ENCODE results near the gene AZIN2. TPM values are rescaled to one million over a fixed set of nuclear protein-coding genes. Genes with fewer than 3 reads are reported as not detected.
A peak's percentile ranks its signal among the peaks of the same experiment; 100 is the strongest.

AZIN2 gene
- polyA plus RNA-seq, 4 donors, result 6.6 to 8.9 (median 8.4) TPM

GRCh38 chr1:33149453-33150190, 68.7 kb downstream of the AZIN2 start:
- DNase-seq (ENCODE audit: low read depth in 4 of 4, low spot score in 2 of 4), result no peak

GRCh38 chr1:33150522-33150921, 69.6 kb downstream of the AZIN2 start:
- DNase-seq (ENCODE audit: low read depth in 4 of 4, low spot score in 2 of 4), result no peak

- DNase-seq (ENCODE audit: low read depth in 4 of 4, low spot score in 2 of 4), result no peak
These were observed 70.2 kb downstream of the AZIN2 start for GRCh38 chr1:33151116-33151515.

- DNase-seq (ENCODE audit: low read depth in 4 of 4, low spot score in 2 of 4), result no peak
These were observed 71.9 kb downstream of the AZIN2 start for GRCh38 chr1:33152685-33153432.

- DNase-seq (ENCODE audit: low read depth in 4 of 4, low spot score in 2 of 4), result no peak
These were observed 72.7 kb downstream of the AZIN2 start for GRCh38 chr1:33153650-33154049.

- DNase-seq (ENCODE audit: low read depth in 4 of 4, low spot score in 2 of 4), result no peak
These were observed 75.1 kb downstream of the AZIN2 start for GRCh38 chr1:33155877-33156538.

GRCh38 chr1:33157131-33157530, 76.2 kb downstream of the AZIN2 start:
- DNase-seq (ENCODE audit: low read depth in 4 of 4, low spot score in 2 of 4), result no peak

- DNase-seq (ENCODE audit: low read depth in 4 of 4, low spot score in 2 of 4), result no peak
These were observed 77.4 kb downstream of the AZIN2 start for GRCh38 chr1:33158366-33158765.

GRCh38 chr1:33159577-33159976, 78.6 kb downstream of the AZIN2 start:
- no peak for DNase-seq (ENCODE audit: low read depth in 4 of 4, low spot score in 2 of 4)

- DNase-seq (ENCODE audit: low read depth in 4 of 4, low spot score in 2 of 4), result peak in 1 of 4 donors; percentile 73
These were observed 80.2 kb downstream of the AZIN2 start for GRCh38 chr1:33161061-33161681.

GRCh38 chr1:33162141-33162540, 81.2 kb downstream of the AZIN2 start:
- no peak for DNase-seq (ENCODE audit: low read depth in 4 of 4, low spot score in 2 of 4)

GRCh38 chr1:33163621-33164519, 82.9 kb downstream of the AZIN2 start:
- peak in 3 of 4 donors; percentile 69 to 81 (median 78) for DNase-seq (ENCODE audit: low read depth in 4 of 4, low spot score in 2 of 4)

GRCh38 chr1:33165209-33165608, 84.3 kb downstream of the AZIN2 start:
- DNase-seq (ENCODE audit: low read depth in 4 of 4, low spot score in 2 of 4), result no peak

GRCh38 chr1:33165809-33166208, 84.9 kb downstream of the AZIN2 start:
- DNase-seq (ENCODE audit: low read depth in 4 of 4, low spot score in 2 of 4), result no peak

GRCh38 chr1:33167650-33168447, 86.9 kb downstream of the AZIN2 start:
- DNase-seq (ENCODE audit: low read depth in 4 of 4, low spot score in 2 of 4), result no peak

- no peak for DNase-seq (ENCODE audit: low read depth in 4 of 4, low spot score in 2 of 4)
These were observed 87.8 kb downstream of the AZIN2 start for GRCh38 chr1:33168556-33169289.

GRCh38 chr1:33169290-33170055, 88.5 kb downstream of the AZIN2 start:
- no peak for DNase-seq (ENCODE audit: low read depth in 4 of 4, low spot score in 2 of 4)
